Activated T-cell treated with anti-CD3 and anti-CD28 coated beads, Interleukin-2, amount 50 U/mL, for 72 hours (primary cell): ENCODE results near the gene CD300C. TPM values are rescaled to one million over a fixed set of nuclear protein-coding genes. Genes with fewer than 3 reads are reported as not detected.
"Not testable (repeated sequence)": the region's sequence is repeated elsewhere in the genome, so short reads cannot be mapped to it uniquely, and the experiment has no call there.

Experiments
- ATAC-seq, 2 donors: fragments of 150-1000 bp; cut with Tn5 transposase; replicated peaks in 1 of 2; 2 replicates each; pipeline ENCODE4 v1.10.0; 2021; ENCODE audit warnings: moderate library complexity in 2 of 2, mild to moderate bottlenecking in 1 of 2
- DNase-seq, 2 donors: peaks; one replicate each; pipeline ENCODE4 v3.0.0; 2021 to 2022; ENCODE audit warnings: mixed read lengths in 1 of 2
- H3K27ac Mint-ChIP-seq: one replicate; pipeline ENCODE4 v1.8.0; 2022; ENCODE audit warnings: mild to moderate bottlenecking, moderate library complexity, mixed read lengths
- H3K27me3 Mint-ChIP-seq: one replicate; pipeline ENCODE4 v1.8.0; 2022; ENCODE audit warnings: low read depth, mixed read lengths
- H3K36me3 Mint-ChIP-seq, 2 donors: one replicate each; pipeline ENCODE4 v1.8.0; 2022; ENCODE audit warnings: mixed read lengths in 2 of 2, mild to moderate bottlenecking in 1 of 2; ENCODE audit not compliant: insufficient read depth in 2 of 2
- H3K4me1 Mint-ChIP-seq: one replicate; pipeline ENCODE4 v1.8.0; 2022; ENCODE audit warnings: low read depth, mixed read lengths
- H3K4me3 Mint-ChIP-seq, 2 donors: one replicate each; pipeline ENCODE4 v1.8.0; 2022; ENCODE audit warnings: mild to moderate bottlenecking in 2 of 2, mixed read lengths in 2 of 2, moderate library complexity in 2 of 2
- H3K9me3 Mint-ChIP-seq, 2 donors: one replicate each; pipeline ENCODE4 v1.8.0; 2022; ENCODE audit warnings: mixed read lengths in 2 of 2
- total RNA-seq, 2 donors: library from RNA; stranded (reverse); gene quantifications; one replicate each; pipeline ENCODE4 v1.2.3, GENCODE V29; 2022

The CD300C gene
- total RNA-seq, 2 donors from 2014 or later, result 0.16 TPM; not detected in 1

DNA sequence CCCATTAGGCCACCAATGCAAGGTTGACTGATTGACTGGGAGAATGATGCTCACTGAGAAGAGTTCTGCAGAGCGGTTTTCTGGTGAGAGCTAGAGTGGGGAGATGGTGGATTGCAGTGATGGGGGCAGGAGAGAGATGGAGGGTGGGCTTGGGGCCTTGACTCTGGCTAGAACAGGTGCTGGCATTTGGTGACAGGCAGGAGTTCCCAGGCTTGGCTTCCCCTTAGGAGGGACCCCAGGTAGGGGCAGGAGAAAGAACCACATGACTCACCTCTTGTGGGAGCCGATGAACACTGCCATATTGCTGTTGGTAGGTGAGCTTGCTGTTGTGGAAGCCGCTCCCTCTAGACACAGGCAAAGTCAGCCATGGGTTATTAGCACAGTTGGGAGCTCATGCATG is 22.6 kb downstream of the CD300C start:
- ATAC-seq, result no peak
- Mint-ChIP-seq H3K36me3 (peaks cover 5 to 8% of the 10 kb centered on the region in 2 donors), H3K27me3 (peaks cover 36% of the 10 kb centered on the region), H3K9me3 (peaks cover 3 to 4% of the 10 kb centered on the region in 2 donors), H3K4me1 (peaks cover 25% of the 10 kb centered on the region), H3K4me3 (no peak overlapping the region), H3K27ac (no peak overlapping the region)
- no peak for DNase-seq

DNA sequence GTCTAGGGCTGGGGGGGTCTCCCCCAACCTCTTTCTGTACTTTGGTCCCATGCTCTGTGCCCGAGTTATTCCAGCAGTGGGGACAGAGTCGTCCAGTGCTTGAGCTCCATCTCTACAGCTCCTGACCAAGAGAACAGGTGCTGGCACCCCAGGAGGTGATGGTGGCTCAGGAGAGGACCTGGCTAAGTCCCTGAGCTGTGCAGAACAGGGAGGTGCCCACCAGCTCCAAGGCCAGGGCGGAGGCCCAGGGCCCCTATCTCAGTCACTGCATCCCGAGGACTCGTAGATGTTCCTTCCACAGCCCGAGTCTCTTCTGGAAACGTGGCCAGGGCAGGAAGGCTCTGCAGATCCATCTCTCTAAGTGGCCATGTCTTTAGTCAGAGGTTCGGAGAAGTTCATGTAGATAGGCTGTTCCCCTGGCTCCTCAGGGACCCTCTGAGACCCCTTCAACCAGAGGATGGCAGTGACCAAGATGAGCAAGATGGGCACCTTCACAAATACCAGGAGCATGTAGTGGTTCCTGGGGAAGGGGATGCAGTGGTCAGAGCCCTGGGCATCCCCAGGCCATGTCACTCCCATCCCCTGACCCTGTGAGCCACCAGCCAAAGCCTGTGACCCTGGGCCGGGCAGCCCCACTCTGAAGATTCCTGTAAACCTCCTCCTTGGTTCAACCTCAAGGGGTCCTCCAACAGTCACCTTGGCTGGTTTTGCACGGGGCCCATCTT is 23.4 kb downstream of the CD300C start:
- Mint-ChIP-seq H3K27ac (no peak overlapping the region), H3K9me3 (peaks cover 3 to 7% of the 10 kb centered on the region in 2 donors), H3K27me3 (peaks cover 38% of the 10 kb centered on the region), H3K4me1 (peaks cover 25% of the 10 kb centered on the region), H3K4me3 (no peak overlapping the region), H3K36me3 (peaks cover 5 to 8% of the 10 kb centered on the region in 2 donors)
- DNase-seq (no peak), ATAC-seq (no peak)

DNA sequence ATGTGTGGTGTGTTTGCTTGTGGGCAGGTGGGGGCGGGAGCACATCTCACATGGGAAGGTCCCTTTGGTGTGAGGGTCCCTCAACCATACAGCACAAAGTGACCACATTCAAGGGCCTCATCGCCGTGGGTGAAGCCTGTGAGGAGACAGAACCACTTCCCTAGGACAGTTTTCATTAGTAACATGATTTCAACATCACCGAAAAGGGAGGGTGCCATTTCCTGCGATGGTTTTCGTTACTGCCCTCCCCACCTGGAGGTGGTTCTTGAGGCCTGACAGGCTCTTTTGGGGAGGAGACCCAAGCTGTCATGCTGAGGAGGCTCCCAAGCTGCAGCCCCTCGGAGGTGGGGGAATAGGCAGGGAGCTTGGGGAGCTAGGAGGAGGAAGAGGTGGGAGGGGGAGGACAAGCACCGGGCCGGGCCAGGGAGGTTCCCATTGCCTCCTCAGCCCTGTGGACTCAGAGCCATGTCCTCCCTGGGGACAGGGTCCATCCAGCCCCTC is 24.2 kb downstream of the CD300C start:
- Mint-ChIP-seq H3K36me3 (peaks cover 5 to 8% of the 10 kb centered on the region in 2 donors), H3K4me1 (peaks cover 25% of the 10 kb centered on the region), H3K9me3 (peaks cover 3 to 7% of the 10 kb centered on the region in 2 donors), H3K4me3 (no peak overlapping the region), H3K27ac (no peak overlapping the region), H3K27me3 (peaks cover 30% of the 10 kb centered on the region)
- DNase-seq (peak in 1 of 2 donors; percentile 37), ATAC-seq (peak; percentile 25 to 26)

DNA sequence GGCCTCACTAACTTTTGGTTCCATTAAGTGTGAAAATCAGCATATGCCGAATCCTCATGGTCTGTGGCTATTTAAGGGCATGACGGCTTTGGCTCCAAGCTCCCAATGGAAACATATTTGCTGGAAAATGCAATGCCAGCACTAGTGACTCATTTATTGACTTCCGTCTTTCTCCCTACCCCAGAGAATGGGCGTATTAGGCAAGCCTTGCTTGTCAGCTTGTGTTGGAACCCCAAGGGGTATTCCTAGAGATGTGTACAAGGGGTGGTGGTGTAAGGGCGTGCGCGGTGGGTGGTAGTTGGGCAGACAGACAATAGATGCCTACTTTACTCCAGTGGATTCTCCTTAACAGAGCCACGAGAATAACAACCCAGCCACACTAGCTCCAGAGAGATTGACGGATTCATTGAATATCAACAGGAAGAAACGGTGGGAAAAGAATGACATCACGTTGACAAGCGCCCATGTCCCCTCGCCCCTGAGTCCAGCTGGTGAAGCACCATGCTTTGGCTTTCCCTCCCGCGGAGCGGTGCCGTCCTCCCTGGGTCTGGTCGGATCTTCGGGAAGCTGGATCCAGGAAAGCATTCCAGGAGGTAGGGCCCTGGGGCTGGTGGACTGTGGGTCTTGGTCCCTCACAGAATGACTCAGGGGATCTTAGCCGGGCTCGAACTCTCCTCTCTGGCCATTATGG is 25.0 kb downstream of the CD300C start:
- Mint-ChIP-seq H3K36me3 (peaks cover 5 to 8% of the 10 kb centered on the region in 2 donors), H3K27ac (no peak overlapping the region), H3K4me1 (peaks cover 25% of the 10 kb centered on the region), H3K4me3 (peak overlapping the region in 1 of 2 donors; percentile 40), H3K9me3 (peaks cover 3 to 7% of the 10 kb centered on the region in 2 donors), H3K27me3 (peaks cover 28% of the 10 kb centered on the region)
- ATAC-seq (no peak), DNase-seq (no peak)

DNA sequence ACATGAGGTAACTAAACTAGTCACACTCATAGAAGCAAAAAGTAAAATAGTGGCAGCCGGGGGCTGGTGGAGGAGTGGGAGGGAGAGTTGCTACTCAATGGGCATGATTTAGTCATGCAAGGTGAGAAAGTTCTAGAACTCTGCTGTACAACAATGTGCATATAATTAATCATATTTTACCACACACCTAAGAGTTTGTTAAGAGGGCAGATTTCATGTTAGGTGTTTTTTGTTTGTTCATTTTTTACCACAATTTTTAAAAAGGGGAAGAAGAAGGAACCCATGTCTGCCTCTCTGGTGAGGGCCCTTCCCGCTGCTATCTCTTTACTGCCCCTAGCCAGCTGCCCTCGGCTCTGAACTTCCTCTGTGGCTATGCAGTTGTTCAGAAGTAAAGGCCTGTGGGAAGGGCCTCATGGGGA is 25.9 kb downstream of the CD300C start:
- peaks cover 5 to 8% of the 10 kb centered on the region in 2 donors for H3K36me3 Mint-ChIP-seq
- H3K27me3 Mint-ChIP-seq, result peaks cover 28% of the 10 kb centered on the region
- DNase-seq (peak; percentile 58 to 63), ATAC-seq (peak; percentile 88 to 91)
- H3K27ac Mint-ChIP-seq, result no peak overlapping the region
- peak overlapping the region in 1 of 2 donors; percentile 8 for H3K4me3 Mint-ChIP-seq
- peaks cover 3 to 9% of the 10 kb centered on the region in 2 donors for H3K9me3 Mint-ChIP-seq
- peaks cover 25% of the 10 kb centered on the region for H3K4me1 Mint-ChIP-seq

DNA sequence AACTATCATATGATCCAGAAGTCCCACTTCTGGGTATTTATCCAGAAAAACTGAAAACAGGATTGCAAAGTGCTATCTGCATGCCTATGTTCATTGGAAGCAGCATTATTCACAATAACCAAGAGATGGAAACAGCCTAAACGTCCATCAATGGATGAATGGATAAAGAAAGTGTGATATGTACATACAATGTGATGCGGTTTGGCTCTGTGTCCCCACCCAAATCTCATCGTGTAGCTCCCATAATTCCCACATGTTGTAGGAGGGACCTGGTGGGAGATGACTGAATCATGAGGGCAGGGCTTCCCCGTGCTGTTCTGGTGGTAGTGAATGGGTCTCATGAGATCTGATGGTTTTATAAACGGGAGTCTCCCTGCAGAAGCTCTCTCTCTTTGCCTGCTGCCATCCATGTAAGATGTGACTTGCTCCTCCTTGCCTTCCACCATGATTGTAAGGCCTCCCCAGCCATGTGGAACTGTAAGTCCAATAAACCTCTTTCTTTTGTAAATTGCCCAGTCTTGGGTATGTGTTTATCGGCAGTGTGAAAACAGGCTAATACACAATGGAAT is 27.4 kb downstream of the CD300C start:
- not testable (repeated sequence) for H3K4me3 Mint-ChIP-seq, ATAC-seq, DNase-seq, H3K27ac Mint-ChIP-seq
- H3K27me3 Mint-ChIP-seq, result peaks cover 34% of the 10 kb centered on the region
- peaks cover 17 to 20% of the 10 kb centered on the region in 2 donors for H3K36me3 Mint-ChIP-seq
- peaks cover 14 to 20% of the 10 kb centered on the region in 2 donors for H3K9me3 Mint-ChIP-seq
- H3K4me1 Mint-ChIP-seq, result peaks cover 38% of the 10 kb centered on the region

DNA sequence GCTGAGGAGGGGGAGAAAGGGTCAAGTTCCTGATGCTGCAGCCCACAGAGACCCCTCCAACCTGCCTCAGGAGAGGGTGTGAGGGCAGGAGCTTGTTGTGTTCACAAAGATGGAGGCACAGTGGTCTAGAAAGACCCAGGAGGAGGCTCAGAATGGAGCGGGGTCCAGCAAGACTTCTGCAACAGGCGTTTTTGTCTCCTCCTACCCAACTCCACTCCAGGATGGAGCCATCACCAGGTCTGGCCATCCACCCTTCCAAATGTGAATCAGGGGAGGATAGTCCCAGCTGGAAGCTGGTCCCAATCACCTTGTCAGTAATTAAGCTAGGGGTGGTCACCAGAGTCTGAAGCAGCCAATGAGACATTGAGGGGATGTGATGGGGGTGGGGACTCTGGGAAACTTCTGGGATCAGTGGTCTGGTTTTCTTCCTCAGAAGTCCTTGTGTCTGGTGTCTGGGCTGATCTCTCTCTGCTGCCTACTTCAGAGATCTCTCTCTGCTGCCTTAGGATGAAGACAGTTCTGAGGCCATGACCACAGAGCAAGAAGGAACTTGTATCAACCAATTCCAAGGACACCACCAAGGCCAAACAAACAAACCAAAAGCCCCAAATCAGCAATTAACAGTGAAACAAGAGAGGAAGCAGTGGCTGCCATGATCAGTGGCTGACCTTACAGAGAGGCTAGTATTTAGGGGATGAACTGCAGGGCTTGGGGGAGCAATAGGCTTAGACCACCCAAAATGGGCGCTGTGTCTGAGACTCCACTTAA is 29.2 kb downstream of the CD300C start:
- Mint-ChIP-seq H3K4me3 (no peak overlapping the region), H3K9me3 (peaks cover 14 to 17% of the 10 kb centered on the region in 2 donors), H3K27me3 (peaks cover 28% of the 10 kb centered on the region), H3K4me1 (peaks cover 51% of the 10 kb centered on the region), H3K36me3 (peaks cover 12 to 21% of the 10 kb centered on the region in 2 donors), H3K27ac (no peak overlapping the region)
- no peak for DNase-seq
- no peak for ATAC-seq

DNA sequence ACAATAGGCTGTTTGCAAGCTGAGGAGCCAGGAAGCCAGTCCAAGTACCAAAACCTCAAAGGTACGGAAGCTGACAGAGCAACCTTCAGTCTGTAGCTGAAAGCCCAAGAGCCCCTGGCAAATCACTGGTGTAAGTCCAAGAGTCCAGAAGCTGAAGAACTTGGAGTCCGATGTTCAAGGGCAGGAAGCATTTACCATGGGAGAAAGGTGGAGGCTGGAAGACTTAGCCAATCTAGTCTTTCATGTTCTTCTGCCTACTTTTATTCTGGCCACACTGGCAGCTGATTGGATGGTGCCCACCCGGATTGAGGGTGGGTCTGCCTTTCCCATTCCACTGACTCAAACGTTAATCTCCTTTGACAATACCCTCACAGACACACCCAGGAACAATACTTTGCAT is 30.0 kb downstream of the CD300C start:
- no peak overlapping the region for H3K27ac Mint-ChIP-seq
- peaks cover 12 to 21% of the 10 kb centered on the region in 2 donors for H3K36me3 Mint-ChIP-seq
- H3K4me1 Mint-ChIP-seq, result peaks cover 46% of the 10 kb centered on the region
- peaks cover 21% of the 10 kb centered on the region for H3K27me3 Mint-ChIP-seq
- ATAC-seq (no peak), DNase-seq (no peak)
- H3K9me3 Mint-ChIP-seq, result peaks cover 14 to 17% of the 10 kb centered on the region in 2 donors
- no peak overlapping the region for H3K4me3 Mint-ChIP-seq

DNA sequence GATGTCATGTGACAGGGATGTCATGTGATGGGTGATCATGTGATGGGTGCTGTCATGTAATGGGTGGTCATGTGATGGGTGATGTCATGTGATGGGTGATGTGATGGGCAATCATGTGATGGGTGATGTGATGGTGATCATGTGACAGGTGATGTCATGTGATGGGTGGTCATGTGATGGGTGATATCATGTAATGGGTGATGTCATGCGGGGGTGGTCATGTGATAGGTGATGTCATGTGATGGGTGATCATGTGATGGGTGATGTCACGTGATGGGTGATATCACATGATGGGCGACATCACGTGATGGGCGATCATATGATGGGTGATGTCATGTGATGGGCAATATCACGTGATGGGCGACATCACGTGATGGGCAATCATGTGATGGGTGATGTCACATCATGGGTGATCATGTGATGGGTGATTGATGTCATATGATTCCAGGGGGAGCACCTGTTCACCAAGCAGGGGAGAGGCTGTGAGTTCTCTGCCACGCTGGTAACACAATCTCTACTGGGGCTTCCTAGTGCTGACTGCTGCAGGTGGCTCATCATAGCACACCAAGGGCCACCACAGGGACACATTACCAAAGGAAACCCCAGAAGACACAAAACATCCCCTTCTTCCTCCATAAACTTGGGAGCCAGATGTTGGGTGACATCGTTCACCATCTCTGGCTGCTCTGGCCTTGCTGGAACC is 31.1 kb downstream of the CD300C start:
- DNase-seq, result peak in 1 of 2 donors; percentile 52
- H3K27me3 Mint-ChIP-seq, result peaks cover 14% of the 10 kb centered on the region

DNA sequence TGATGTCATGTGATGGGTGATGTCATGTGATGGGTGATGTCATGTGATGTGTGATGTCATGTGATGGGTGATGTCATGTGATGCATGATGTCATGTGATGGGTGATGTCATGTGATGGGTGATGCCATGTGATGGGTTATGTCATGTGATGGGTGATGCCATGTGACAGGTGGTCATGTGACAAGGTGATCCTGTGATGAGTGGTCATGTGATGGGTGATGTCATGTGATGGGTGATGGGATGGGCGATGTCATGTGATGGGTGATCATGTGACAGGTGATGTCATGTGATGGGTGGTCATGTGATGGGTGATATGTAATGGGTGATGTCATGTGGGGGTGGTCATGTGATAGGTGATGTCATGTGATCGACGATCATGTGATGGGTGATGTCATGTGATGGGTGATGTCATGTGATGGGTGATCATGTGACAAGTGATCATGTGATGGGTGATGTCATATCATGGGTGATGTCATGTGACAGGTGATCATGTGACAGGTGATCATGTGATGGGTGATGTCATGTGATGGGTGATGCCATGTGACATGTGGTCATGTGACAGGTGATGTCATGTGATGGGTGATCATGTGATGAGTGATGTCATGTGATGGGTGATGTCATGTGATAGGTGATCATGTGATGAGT is 31.8 kb downstream of the CD300C start:
- H3K4me1 Mint-ChIP-seq, result peaks cover 31% of the 10 kb centered on the region
- H3K9me3 Mint-ChIP-seq, result peaks cover 14 to 17% of the 10 kb centered on the region in 2 donors
- DNase-seq (peak; percentile 36 to 60), ATAC-seq (peak; percentile 19 to 37)
- H3K36me3 Mint-ChIP-seq, result peaks cover 12 to 16% of the 10 kb centered on the region in 2 donors
- H3K27ac Mint-ChIP-seq, result peak overlapping the region; percentile 88
- H3K4me3 Mint-ChIP-seq, result peak overlapping the region in 1 of 2 donors; percentile 14
- peaks cover 10% of the 10 kb centered on the region for H3K27me3 Mint-ChIP-seq

More for the DNA sequence above, 31.1 kb downstream of the CD300C start:
- H3K4me3 Mint-ChIP-seq, result peak overlapping the region; percentile 14
- H3K4me1 Mint-ChIP-seq, result peaks cover 35% of the 10 kb centered on the region
- H3K9me3 Mint-ChIP-seq, result peaks cover 14 to 17% of the 10 kb centered on the region in 2 donors
- ATAC-seq, result peak; percentile 27 to 46
- peaks cover 12 to 21% of the 10 kb centered on the region in 2 donors for H3K36me3 Mint-ChIP-seq
- H3K27ac Mint-ChIP-seq, result peak overlapping the region; percentile 88

DNA sequence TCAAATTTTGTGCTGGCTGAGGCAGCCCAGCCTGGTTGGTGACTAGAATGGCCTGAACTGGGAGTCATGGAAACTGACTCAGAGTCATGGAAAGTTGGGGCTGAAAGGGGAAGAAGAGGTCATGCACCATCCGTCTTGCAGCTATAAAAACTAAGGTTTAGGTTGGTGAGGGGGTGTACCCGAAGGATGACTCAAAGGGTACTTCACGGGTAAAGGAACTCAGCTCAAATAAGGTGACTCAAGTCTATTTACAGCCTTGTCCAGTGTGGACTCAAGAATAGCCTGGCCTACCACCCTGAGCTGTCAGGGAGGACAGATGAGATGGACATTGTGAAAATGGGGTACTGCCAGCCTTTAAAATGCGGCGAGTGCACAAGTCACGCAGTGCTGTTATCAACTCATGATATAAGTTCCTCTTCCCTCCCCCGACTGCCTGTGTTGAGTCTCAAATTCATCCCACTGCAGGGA is 33.3 kb downstream of the CD300C start:
- Mint-ChIP-seq H3K36me3 (peaks cover 12 to 13% of the 10 kb centered on the region in 2 donors), H3K27me3 (peaks cover 7% of the 10 kb centered on the region), H3K9me3 (peaks cover 11 to 13% of the 10 kb centered on the region in 2 donors), H3K27ac (peak overlapping the region; percentile 69), H3K4me1 (peaks cover 31% of the 10 kb centered on the region), H3K4me3 (peak overlapping the region; percentile 53 to 68)
- peak; percentile 84 to 89 for ATAC-seq
- peak; percentile 63 to 68 for DNase-seq
